Measurements from ENCODE around the gene ATP1B4. TPM values are rescaled to one million over a fixed set of nuclear protein-coding genes. Genes with fewer than 3 reads are reported as not detected.

ATP1B4 gene
- total and polyA plus RNA-seq, 2 of the 13 experiments (the other 11 are each of a cell fraction or from before 2014, with no cell fraction given) = not detected

DNA sequence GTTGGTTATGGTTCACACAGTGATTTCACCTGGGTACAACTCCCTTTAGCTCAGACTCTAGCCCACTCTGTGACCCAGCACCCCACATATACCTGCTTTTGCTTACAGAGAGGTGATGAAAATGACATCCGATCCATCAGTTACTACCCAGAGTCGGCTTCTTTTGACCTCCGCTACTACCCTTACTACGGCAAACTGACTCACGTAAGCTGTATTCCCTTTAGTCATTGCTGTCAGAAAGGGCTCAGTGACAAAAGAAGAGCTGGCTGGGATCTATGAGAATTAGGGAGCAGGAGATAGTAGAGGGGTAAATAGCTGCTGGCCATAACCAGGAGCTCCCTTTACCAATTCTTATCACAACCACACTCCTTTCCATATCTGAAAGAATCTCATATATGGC is 16.7 kb downstream of the ATP1B4 start (continued):
- TF ChIP-seq KLF9 (CRISPR knock-in tag; IDR thresholded peaks at IDR 0.05; ENCODE audit: low read depth) (no peak), ZNF672 (CRISPR knock-in tag; IDR thresholded peaks at IDR 0.05) (no peak), ZBTB8A (CRISPR knock-in tag; IDR thresholded peaks at IDR 0.05; ENCODE audit: borderline replicate concordance, low read depth) (no peak)
- TF ChIP-seq, protein P1, sequence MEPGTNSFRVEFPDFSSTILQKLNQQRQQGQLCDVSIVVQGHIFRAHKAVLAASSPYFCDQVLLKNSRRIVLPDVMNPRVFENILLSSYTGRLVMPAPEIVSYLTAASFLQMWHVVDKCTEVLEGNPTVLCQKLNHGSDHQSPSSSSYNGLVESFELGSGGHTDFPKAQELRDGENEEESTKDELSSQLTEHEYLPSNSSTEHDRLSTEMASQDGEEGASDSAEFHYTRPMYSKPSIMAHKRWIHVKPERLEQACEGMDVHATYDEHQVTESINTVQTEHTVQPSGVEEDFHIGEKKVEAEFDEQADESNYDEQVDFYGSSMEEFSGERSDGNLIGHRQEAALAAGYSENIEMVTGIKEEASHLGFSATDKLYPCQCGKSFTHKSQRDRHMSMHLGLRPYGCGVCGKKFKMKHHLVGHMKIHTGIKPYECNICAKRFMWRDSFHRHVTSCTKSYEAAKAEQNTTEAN (CRISPR knock-in tag; conservative IDR thresholded peaks at IDR 0.05) = no peak

DNA sequence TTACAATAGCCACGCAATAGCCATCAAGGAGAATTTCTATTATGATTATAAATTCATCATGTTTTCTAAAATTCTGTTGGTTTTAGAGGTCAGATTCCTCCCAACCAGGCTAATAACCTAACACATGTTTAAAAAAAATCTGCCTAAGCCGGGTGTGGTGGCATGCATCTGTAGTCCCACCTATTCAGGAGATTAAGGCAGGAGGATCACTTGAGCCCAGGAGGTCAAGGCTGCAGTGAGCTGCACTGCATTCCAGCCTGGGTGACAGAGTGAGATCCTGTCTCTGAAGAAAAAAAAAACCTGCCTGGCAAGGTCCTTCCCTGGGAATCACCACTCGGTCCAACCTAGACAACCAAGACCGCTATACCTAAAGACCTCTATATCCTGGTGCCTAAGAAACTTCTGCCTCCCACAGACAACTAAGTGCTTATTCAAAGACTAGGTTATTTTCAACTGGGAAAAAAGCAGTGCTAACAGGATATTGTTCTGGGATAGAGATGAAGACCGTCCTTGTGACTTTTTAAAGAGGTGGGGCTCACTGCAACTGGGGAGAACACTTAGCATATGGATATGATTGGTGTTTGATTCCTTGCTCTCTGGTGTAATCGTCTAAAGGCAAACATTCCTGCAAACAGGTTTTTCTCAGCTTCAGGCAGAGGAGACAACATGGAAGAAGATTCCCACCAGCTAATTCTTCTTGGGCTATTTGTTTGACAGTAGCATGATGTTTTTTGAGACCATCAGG is 18.2 kb downstream of the ATP1B4 start:
- H3K4me2 ChIP-seq (ENCODE audit: low read depth, low read length) = no peak overlapping the region
- no peak for TF ChIP-seq HHEX (CRISPR knock-in tag; IDR thresholded peaks at IDR 0.05)
- TF ChIP-seq GZF1 (CRISPR knock-in tag; IDR thresholded peaks at IDR 0.05) = peak; percentile 82; the same call in 1 of the 2 replicates
- no peak overlapping the region for H3K27ac ChIP-seq (ENCODE audit: extremely low read length, insufficient read depth, low read length)
- ChIA-PET CTCF (ENCODE audit: low intra/inter-chr PET ratio, low total read pairs) (interaction anchor here (0.7 kb wide), 1 partner anchor 38 kb away, joined by 3 read pairs; no protein-coding TSS in a partner anchor), POLR2A (no interaction called here)
- no peaks in the 10 kb centered on the region for H3K36me3 ChIP-seq (replicated peaks in 1 of 2; ENCODE audit: control insufficient read depth in 1 of 2, insufficient read depth in 2 of 2, low read length in 2 of 2)
- no peaks in the 10 kb centered on the region for H3K79me2 ChIP-seq (ENCODE audit: insufficient read depth, low read length)
- no peaks in the 10 kb centered on the region for H3K27me3 ChIP-seq (ENCODE audit: control insufficient read depth in 1 of 2, insufficient read depth in 2 of 2, low read length in 2 of 2)
- WGBS (ENCODE audit: low lambda C conversion rate) = 19% methylated on average over 4 of the region's 6 CpGs
- no peak overlapping the region for H2AFZ ChIP-seq (ENCODE audit: low read length)
- H3K4me1 ChIP-seq (ENCODE audit: insufficient read depth, low read length) = 0 out of 2 replicates have a peak, but pooled peaks cover 11% of the 10 kb centered on the region
- FAIRE-seq = peak; percentile 34
- H4K20me1 ChIP-seq (ENCODE audit: insufficient read depth, low read length) = no peaks in the 10 kb centered on the region
- H3K9me3 ChIP-seq (ENCODE audit: low read length) = no peaks in the 10 kb centered on the region
- in situ Hi-C loops (cut with HindIII; ENCODE audit: extremely low pct_ligation_motif_present, low pct_unique_long_range_greater_than_20kb) (no loop called here), intact Hi-C loops (cut with micrococcal nuclease; ENCODE audit: unreplicated experiment) (no loop called here)
- no peak overlapping the region for H3K9ac ChIP-seq (ENCODE audit: insufficient read depth, low read depth, low read length)
- H3K4me3 ChIP-seq (replicated peaks in 1 of 3; ENCODE audit: insufficient read depth in 1 of 3, low read depth in 2 of 3, low read length in 3 of 3) = no peak overlapping the region
- BruUV-seq (replicated peaks) = no TSS peak
- no peak for DNase-seq (ENCODE audit: low spot score)
- no peak for ATAC-seq
